HEK293T (cell line): Measurements from ENCODE around the gene NAA38.

ENCODE experiments used
- CTCF ChIA-PET: fragments of 350-600 bp; formaldehyde crosslinking; extraction: SDS; loops from one replicate; lab custom pipeline; 2021; ENCODE audit warnings: antibody characterized with exemption, inconsistent platforms; lab: Yijun Ruan, JAX
- POLR2A ChIA-PET: fragments of 350-600 bp; formaldehyde crosslinking; extraction: SDS; loops from one replicate; lab custom pipeline; 2020; ENCODE audit warnings: antibody characterized with exemption, inconsistent platforms; lab: Yijun Ruan, JAX
- DNase-seq: peaks from one replicate; pipeline ENCODE4 v3.0.0; 2012; ENCODE audit warnings: mixed read lengths; ENCODE audit errors: extremely low spot score
- ARNT ChIP-seq: fragments of 450-650 bp; IDR thresholded peaks from 2 replicates; pipeline ENCODE4 v1.6.1; 2017; ENCODE audit warnings: mild to moderate bottlenecking
- BHLHE40 ChIP-seq: fragments of 450-650 bp; IDR thresholded peaks from 2 replicates; pipeline ENCODE4 v1.6.1; 2016; ENCODE audit warnings: mild to moderate bottlenecking, moderate library complexity, borderline replicate concordance
- CTBP1 ChIP-seq: fragments of 450-650 bp; IDR thresholded peaks from 2 replicates; pipeline ENCODE4 v1.6.1; 2016; ENCODE audit warnings: borderline replicate concordance
- ELF4 ChIP-seq: fragments of 450-650 bp; IDR thresholded peaks from 2 replicates; pipeline ENCODE4 v1.6.1; 2017; ENCODE audit warnings: antibody characterized with exemption
- FOXA1 ChIP-seq: fragments of 450-650 bp; IDR thresholded peaks from 2 replicates; pipeline ENCODE4 v1.6.1; 2016; ENCODE audit warnings: mild to moderate bottlenecking
- FOXK2 ChIP-seq: fragments of 450-650 bp; IDR thresholded peaks from 2 replicates; pipeline ENCODE4 v1.6.1; 2016; ENCODE audit warnings: mild to moderate bottlenecking
- FOXM1 ChIP-seq: fragments of 450-650 bp; IDR thresholded peaks from 2 replicates; pipeline ENCODE4 v1.6.1; 2017; ENCODE audit warnings: mild to moderate bottlenecking, borderline replicate concordance
- HDGF ChIP-seq: fragments of 450-650 bp; IDR thresholded peaks from 2 replicates; pipeline ENCODE4 v1.6.1; 2017; ENCODE audit warnings: antibody characterized with exemption, borderline replicate concordance
- L3MBTL2 ChIP-seq: fragments of 450-650 bp; conservative IDR thresholded peaks from 2 replicates; pipeline ENCODE4 v1.6.1; 2016; ENCODE audit warnings: mild to moderate bottlenecking
- LEF1 ChIP-seq: fragments of 450-650 bp; IDR thresholded peaks from 2 replicates; pipeline ENCODE4 v1.6.1; 2017; ENCODE audit warnings: mild to moderate bottlenecking, borderline replicate concordance
- NFRKB ChIP-seq: fragments of 450-650 bp; IDR thresholded peaks from 2 replicates; pipeline ENCODE4 v1.6.1; 2016; ENCODE audit warnings: mild to moderate bottlenecking, moderate library complexity
- SP1 ChIP-seq: fragments of 450-650 bp; IDR thresholded peaks from 2 replicates; pipeline ENCODE4 v1.6.1; 2017
- SUZ12 ChIP-seq: fragments of 450-650 bp; IDR thresholded peaks from 2 replicates; pipeline ENCODE4 v1.6.1; 2016; ENCODE audit warnings: mild to moderate bottlenecking
- TARDBP ChIP-seq: fragments of 450-650 bp; IDR thresholded peaks from 2 replicates; pipeline ENCODE4 v1.6.1; 2016
- ZNF384 ChIP-seq: fragments of 450-650 bp; IDR thresholded peaks from 2 replicates; pipeline ENCODE4 v1.6.1; 2016
- TF ChIP-seq, protein P1 (sequence below): fragments of 450-650 bp; IDR thresholded peaks from 2 replicates; pipeline ENCODE4 v1.6.1; 2016

The NAA38 gene

DNA sequence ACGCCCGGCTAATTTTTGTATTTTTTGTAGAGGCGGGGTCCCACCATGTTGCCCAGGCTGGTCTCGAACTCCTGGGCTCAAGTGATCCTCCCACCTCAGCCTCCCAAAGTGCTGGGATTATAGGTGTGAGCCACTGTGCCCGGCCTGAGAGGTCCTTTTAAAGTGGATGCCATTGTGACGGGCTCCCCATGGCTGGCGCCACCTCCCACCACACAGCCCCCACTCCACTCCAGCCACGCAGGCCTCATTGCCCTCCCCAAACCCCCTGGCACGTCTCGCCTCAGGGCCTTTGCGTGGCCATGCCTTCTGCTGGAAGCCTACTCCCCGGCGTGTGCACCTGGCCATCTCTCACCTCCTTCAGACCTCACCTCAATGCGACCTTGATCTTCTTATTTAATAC lies 35.2 kb downstream of the NAA38 start:
- no peak for TF ChIP-seq L3MBTL2
- TF ChIP-seq FOXM1, result no peak
- no peak for TF ChIP-seq ELF4
- TF ChIP-seq SUZ12, result no peak
- ChIA-PET CTCF (interaction anchor here (0.6 to 1.0 kb wide), 2 partner anchors 79 to 196 kb away, joined by 3 read pairs; no protein-coding TSS in a partner anchor), POLR2A (no interaction called here)
- no peak for DNase-seq

- CTCF ChIA-PET, result no interaction called here
- DNase-seq, result no peak
- TF ChIP-seq ELF4, result no peak
- no peak for TF ChIP-seq SP1
- TF ChIP-seq FOXK2, result no peak
- TF ChIP-seq HDGF, result no peak
- no peak for TF ChIP-seq TARDBP
- TF ChIP-seq L3MBTL2, result no peak
- TF ChIP-seq SUZ12, result no peak
- TF ChIP-seq, protein P1, sequence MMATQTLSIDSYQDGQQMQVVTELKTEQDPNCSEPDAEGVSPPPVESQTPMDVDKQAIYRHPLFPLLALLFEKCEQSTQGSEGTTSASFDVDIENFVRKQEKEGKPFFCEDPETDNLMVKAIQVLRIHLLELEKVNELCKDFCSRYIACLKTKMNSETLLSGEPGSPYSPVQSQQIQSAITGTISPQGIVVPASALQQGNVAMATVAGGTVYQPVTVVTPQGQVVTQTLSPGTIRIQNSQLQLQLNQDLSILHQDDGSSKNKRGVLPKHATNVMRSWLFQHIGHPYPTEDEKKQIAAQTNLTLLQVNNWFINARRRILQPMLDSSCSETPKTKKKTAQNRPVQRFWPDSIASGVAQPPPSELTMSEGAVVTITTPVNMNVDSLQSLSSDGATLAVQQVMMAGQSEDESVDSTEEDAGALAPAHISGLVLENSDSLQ, result no peak
- TF ChIP-seq FOXM1, result no peak
- no peak for TF ChIP-seq LEF1
- TF ChIP-seq CTBP1, result no peak
- TF ChIP-seq ZNF384, result no peak
- TF ChIP-seq ARNT, result no peak
- TF ChIP-seq NFRKB, result no peak
- TF ChIP-seq FOXA1, result no peak
- no peak for TF ChIP-seq BHLHE40
- POLR2A ChIA-PET, result interaction anchor here (1.0 kb wide), 1 partner anchor 13 kb away, joined by 3 read pairs; the partner anchor contains the start of gene KDM6B
These were observed 37.1 kb downstream of the NAA38 start for GRCh38 chr17:7820231-7820630.

DNA sequence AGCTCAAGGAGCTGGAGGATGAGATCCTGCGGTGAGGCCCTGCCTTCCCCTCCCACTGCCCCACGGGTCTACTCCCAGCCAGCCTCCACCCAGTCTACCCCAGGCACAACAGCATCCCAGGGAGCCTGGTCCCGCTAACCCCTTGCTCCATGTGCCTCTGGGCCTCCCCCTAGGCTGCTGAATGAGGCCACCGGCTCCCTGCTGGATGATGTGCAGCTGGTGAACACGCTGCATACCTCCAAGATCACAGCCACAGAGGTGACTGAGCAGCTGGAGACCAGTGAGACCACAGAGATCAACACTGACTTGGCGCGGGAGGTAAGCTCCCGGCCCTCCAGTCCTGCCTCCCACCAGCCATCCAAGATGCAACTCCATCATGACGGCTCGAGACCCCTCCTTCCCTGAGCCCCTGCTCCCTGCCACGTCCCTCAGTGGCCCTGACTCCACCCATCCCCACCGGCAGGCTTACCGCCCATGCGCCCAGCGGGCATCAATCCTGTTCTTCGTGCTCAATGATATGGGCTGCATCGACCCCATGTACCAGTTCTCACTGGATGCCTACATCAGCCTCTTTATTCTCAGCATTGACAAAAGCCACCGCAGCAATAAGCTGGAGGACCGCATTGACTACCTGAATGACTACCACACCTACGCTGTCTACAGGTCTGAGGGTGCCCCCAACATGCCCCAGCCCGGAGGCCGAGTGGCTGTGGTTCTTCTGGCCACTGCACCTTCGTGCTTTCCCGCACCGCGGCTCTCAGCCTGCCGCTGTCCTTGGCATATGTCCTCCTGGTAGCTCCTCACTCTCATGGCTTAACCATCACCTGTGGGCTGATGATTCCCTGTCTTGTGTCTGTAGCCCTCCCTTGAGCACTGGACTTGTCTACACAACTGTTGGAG lies 38.4 kb downstream of the NAA38 start:
- ChIA-PET POLR2A (interaction anchor here (1.0 kb wide), 1 partner anchor 14 kb away, joined by 3 read pairs; the partner anchor contains the start of gene KDM6B), CTCF (interaction anchor here (0.6 kb wide), 1 partner anchor 739 kb away, joined by 4 read pairs; the partner anchor contains the start of gene CLEC10A)

DNA sequence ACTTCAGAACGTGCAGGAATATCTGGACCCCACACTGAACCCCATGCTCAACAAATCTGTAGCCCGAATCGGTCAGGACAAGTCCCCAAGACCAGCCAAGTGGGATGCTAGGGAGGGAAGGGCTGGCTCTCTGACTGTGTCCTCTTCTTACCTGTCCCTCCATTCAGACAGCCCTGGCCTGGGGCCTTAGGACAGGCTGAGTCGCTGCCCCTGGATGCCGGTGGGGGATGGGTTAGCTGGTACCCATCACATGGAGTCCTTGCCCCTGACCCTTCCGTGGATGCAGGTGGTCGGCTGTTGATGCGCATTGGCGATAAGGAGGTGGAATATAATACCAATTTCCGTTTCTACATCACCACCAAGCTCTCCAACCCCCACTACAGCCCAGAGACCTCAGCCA lies 39.3 kb downstream of the NAA38 start:
- TF ChIP-seq SUZ12, result no peak
- POLR2A ChIA-PET, result no interaction called here
- no peak for DNase-seq
- CTCF ChIA-PET, result no interaction called here

More for the DNA sequence above, 38.4 kb downstream of the NAA38 start:
- no peak for DNase-seq
- TF ChIP-seq LEF1, result no peak
- TF ChIP-seq ARNT, result no peak
- no peak for TF ChIP-seq CTBP1
- TF ChIP-seq L3MBTL2, result no peak
- TF ChIP-seq SP1, result no peak
- no peak for TF ChIP-seq BHLHE40
- no peak for TF ChIP-seq FOXA1
- TF ChIP-seq FOXK2, result no peak
- TF ChIP-seq, protein P1, result no peak
- no peak for TF ChIP-seq ELF4
- TF ChIP-seq HDGF, result no peak

- CTCF ChIA-PET, result no interaction called here
- no peak for DNase-seq
- TF ChIP-seq L3MBTL2 (no peak), NFRKB (no peak), FOXM1 (no peak), ELF4 (no peak), CTBP1 (no peak), ARNT (no peak), FOXA1 (no peak), SUZ12 (no peak), ZNF384 (no peak), FOXK2 (no peak), HDGF (no peak), SP1 (no peak), BHLHE40 (no peak), LEF1 (no peak), TARDBP (no peak)
- TF ChIP-seq, protein P1, result no peak
- POLR2A ChIA-PET, result no interaction called here
These were observed 39.8 kb downstream of the NAA38 start for GRCh38 chr17:7817643-7817964.

DNA sequence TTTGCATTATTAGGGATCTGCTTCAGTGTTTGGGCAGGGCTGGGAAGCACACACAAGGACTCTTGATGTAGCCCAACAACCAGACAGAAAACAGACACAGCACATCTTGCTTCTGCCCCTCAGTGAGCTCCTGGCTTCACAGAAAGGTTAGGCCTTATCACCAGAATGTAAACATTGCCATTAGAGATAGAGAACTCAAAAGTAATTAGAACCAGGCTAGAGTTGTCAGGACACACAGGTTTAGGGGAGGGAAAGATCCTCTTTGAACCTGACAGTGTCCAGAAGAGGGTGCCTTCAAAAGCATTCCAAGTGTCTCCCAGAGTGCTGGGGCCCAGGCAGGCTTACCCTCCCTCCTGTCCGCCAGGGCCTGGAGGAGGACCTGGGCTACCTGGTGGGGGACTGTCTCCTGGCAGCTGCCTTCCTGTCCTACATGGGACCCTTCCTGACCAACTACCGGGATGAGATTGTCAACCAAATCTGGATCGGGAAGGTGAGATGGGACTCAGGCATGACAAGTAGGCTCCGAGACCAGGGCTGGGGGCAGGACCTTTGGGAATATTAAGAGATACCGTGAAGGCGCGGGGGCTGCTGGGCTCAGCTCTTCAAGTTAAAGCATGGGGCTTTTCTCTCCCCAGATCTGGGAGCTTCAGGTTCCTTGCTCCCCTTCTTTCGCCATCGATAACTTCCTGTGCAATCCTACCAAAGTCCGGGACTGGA lies 40.3 kb downstream of the NAA38 start:
- CTCF ChIA-PET, result interaction anchor here (1.1 kb wide), 1 partner anchor 16 kb away, joined by 4 read pairs; no protein-coding TSS in a partner anchor
- DNase-seq, result no peak
- TF ChIP-seq HDGF (no peak), L3MBTL2 (no peak), SUZ12 (no peak), ZNF384 (no peak), BHLHE40 (no peak), TARDBP (no peak), NFRKB (no peak), CTBP1 (no peak), FOXK2 (no peak), ARNT (no peak), ELF4 (no peak), SP1 (no peak), FOXA1 (no peak), LEF1 (no peak), FOXM1 (no peak)
- TF ChIP-seq, protein P1, result no peak
- POLR2A ChIA-PET, result interaction anchor here (0.8 kb wide), 1 partner anchor 40 kb away, joined by 3 read pairs; the partner anchor contains the start of gene NAA38
